ENCODE data around the gene C5orf15. TPM values are rescaled to one million over a fixed set of nuclear protein-coding genes. Genes with fewer than 3 reads are reported as not detected.

The C5orf15 gene
- total and polyA plus RNA-seq, 4 donors, result 21.2 to 32.4 (median 28.7) TPM

DNA sequence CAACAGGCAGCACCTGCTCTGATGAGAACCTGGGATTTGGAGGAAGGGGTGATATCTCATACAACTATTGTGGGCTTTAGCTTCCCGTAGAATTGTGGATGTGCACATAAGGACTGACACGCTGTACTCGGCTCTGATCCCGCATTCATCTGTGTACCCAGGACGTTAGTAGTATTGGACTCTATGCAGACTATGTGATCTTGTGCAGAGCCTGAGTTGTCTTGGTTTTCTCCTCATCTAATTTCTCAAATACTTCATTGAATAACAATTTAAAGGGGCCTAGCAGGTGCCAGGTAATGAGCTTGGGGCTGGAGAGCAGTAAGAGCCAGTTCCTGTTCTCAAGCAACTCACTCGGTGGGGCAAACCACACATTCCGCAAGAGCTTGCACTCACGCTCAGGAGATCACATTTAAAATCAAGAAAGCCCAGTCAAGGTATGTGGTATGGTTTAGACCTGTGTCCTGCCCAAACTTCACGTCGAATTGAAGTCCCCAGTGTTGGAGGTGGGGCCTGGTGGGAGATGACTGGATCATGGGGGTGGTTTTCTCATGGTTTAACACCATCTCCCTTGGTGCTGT, 14.8 kb downstream of the C5orf15 start (continued):
- TF ChIP-seq GABPA (IDR thresholded peaks at IDR 0.05 in 1 of 2, conservative IDR thresholded peaks at IDR 0.05 in 1 of 2) (no peak), HNF4A (conservative IDR thresholded peaks at IDR 0.05) (no peak), SP1 (IDR thresholded peaks at IDR 0.05) (peak; percentile 1), NR2F2 (IDR thresholded peaks at IDR 0.05) (peak; percentile 61)

DNA sequence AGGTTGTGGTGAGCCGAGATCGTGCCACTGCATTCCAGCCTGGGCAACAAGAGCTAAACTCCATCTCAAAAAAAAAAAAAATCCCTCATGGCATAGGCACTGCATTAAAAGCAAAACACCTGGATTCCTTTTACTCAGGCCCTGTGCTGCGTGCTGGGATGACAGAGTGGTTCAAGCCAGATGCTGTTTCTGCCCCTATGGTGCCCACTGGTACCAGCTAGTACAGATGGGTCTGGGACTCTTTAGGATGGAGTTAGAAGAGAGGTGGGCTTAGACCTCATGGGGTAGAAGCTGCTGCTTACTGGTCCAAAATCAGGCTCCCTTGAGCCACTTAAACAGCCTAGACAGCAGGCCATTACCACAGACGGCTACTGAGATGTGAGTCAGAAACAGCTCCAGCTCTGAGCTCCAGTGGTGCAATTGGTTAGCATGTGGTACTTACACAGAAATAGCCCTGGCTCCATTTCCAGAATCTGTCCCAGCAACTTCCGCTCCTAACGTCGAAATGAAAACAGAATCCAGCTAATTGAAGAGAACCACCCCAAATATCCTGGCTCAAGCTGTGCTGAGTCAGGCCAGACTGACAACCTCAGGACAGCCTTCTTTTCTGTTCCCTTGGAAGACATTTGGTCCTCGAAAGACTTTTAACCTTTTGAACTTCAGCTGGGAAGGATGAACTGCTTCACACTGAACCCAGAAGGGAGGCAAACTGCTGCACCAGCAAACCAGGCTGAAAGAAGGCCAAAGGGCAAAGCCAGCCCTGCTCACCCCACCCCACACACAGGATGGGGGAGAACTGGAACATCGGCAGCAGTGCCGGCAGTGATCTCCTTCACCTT, 15.5 kb downstream of the C5orf15 start:
- 49% methylated on average over 10 of the region's 10 CpGs for WGBS
- DNase-seq (ENCODE audit: low spot score), result no peak
- H3K36me3 ChIP-seq (ENCODE audit: control insufficient read depth in 4 of 4, insufficient read depth in 3 of 4, low read depth in 1 of 4, low read length in 3 of 4), result peaks cover 0 to 4% (median under 1%) of the 10 kb centered on the region in 4 donors
- no peaks in the 10 kb centered on the region for H3K9me3 ChIP-seq (ENCODE audit: control insufficient read depth in 4 of 4, low read length in 3 of 4)
- TF ChIP-seq, protein P1, sequence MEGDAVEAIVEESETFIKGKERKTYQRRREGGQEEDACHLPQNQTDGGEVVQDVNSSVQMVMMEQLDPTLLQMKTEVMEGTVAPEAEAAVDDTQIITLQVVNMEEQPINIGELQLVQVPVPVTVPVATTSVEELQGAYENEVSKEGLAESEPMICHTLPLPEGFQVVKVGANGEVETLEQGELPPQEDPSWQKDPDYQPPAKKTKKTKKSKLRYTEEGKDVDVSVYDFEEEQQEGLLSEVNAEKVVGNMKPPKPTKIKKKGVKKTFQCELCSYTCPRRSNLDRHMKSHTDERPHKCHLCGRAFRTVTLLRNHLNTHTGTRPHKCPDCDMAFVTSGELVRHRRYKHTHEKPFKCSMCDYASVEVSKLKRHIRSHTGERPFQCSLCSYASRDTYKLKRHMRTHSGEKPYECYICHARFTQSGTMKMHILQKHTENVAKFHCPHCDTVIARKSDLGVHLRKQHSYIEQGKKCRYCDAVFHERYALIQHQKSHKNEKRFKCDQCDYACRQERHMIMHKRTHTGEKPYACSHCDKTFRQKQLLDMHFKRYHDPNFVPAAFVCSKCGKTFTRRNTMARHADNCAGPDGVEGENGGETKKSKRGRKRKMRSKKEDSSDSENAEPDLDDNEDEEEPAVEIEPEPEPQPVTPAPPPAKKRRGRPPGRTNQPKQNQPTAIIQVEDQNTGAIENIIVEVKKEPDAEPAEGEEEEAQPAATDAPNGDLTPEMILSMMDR (IDR thresholded peaks at IDR 0.05; ENCODE audit: low read depth, low read length, missing input control), result no peak
- peak; percentile 98 to 99 for TF ChIP-seq RXRA (IDR thresholded peaks at IDR 0.05)
- TF ChIP-seq HNF4A (conservative IDR thresholded peaks at IDR 0.05), result peak; percentile 43 to 68
- TF ChIP-seq JUND (IDR thresholded peaks at IDR 0.05), result peak; percentile 59 to 80
- peak; percentile 92 for TF ChIP-seq SP1 (IDR thresholded peaks at IDR 0.05)
- peak; percentile 100 for TF ChIP-seq NR2F2 (IDR thresholded peaks at IDR 0.05)
- TF ChIP-seq, protein P2, sequence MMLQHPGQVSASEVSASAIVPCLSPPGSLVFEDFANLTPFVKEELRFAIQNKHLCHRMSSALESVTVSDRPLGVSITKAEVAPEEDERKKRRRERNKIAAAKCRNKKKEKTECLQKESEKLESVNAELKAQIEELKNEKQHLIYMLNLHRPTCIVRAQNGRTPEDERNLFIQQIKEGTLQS (IDR thresholded peaks at IDR 0.05), result peak; percentile 37
- TF ChIP-seq HNF4G (IDR thresholded peaks at IDR 0.05), result no peak
- TF ChIP-seq, protein P3, sequence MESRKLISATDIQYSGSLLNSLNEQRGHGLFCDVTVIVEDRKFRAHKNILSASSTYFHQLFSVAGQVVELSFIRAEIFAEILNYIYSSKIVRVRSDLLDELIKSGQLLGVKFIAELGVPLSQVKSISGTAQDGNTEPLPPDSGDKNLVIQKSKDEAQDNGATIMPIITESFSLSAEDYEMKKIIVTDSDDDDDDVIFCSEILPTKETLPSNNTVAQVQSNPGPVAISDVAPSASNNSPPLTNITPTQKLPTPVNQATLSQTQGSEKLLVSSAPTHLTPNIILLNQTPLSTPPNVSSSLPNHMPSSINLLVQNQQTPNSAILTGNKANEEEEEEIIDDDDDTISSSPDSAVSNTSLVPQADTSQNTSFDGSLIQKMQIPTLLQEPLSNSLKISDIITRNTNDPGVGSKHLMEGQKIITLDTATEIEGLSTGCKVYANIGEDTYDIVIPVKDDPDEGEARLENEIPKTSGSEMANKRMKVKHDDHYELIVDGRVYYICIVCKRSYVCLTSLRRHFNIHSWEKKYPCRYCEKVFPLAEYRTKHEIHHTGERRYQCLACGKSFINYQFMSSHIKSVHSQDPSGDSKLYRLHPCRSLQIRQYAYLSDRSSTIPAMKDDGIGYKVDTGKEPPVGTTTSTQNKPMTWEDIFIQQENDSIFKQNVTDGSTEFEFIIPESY (IDR thresholded peaks at IDR 0.05), result peak; percentile 28
- peak; percentile 44 to 54 for TF ChIP-seq RAD21 (IDR thresholded peaks at IDR 0.05)
- peak in 1 of 2 donors; percentile 49 for TF ChIP-seq EGR1 (IDR thresholded peaks at IDR 0.05; ENCODE audit: low read depth in 2 of 2)
- peak; percentile 82 for TF ChIP-seq YY1 (IDR thresholded peaks at IDR 0.05)
- TF ChIP-seq, protein P4, sequence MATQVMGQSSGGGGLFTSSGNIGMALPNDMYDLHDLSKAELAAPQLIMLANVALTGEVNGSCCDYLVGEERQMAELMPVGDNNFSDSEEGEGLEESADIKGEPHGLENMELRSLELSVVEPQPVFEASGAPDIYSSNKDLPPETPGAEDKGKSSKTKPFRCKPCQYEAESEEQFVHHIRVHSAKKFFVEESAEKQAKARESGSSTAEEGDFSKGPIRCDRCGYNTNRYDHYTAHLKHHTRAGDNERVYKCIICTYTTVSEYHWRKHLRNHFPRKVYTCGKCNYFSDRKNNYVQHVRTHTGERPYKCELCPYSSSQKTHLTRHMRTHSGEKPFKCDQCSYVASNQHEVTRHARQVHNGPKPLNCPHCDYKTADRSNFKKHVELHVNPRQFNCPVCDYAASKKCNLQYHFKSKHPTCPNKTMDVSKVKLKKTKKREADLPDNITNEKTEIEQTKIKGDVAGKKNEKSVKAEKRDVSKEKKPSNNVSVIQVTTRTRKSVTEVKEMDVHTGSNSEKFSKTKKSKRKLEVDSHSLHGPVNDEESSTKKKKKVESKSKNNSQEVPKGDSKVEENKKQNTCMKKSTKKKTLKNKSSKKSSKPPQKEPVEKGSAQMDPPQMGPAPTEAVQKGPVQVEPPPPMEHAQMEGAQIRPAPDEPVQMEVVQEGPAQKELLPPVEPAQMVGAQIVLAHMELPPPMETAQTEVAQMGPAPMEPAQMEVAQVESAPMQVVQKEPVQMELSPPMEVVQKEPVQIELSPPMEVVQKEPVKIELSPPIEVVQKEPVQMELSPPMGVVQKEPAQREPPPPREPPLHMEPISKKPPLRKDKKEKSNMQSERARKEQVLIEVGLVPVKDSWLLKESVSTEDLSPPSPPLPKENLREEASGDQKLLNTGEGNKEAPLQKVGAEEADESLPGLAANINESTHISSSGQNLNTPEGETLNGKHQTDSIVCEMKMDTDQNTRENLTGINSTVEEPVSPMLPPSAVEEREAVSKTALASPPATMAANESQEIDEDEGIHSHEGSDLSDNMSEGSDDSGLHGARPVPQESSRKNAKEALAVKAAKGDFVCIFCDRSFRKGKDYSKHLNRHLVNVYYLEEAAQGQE (IDR thresholded peaks at IDR 0.05), result peak; percentile 72
- peak; percentile 31 to 69 for TF ChIP-seq GABPA (IDR thresholded peaks at IDR 0.05 in 1 of 2, conservative IDR thresholded peaks at IDR 0.05 in 1 of 2)
- peak; percentile 22 for TF ChIP-seq FOXA1 (IDR thresholded peaks at IDR 0.05)
- TF ChIP-seq, protein P5, sequence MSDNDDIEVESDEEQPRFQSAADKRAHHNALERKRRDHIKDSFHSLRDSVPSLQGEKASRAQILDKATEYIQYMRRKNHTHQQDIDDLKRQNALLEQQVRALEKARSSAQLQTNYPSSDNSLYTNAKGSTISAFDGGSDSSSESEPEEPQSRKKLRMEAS (IDR thresholded peaks at IDR 0.05), result peak; percentile 68
- TF ChIP-seq TAF1 (conservative IDR thresholded peaks at IDR 0.05), result no peak
- TF ChIP-seq FOXA2 (IDR thresholded peaks at IDR 0.05), result no peak
- H3K4me3 ChIP-seq (ENCODE audit: low read depth in 1 of 3, low read length in 3 of 3), result peak overlapping the region in 1 of 3 donors; percentile 29
- peaks cover 0 to 18% (median 12%) of the 10 kb centered on the region in 4 donors for H3K4me1 ChIP-seq (ENCODE audit: control insufficient read depth in 4 of 4, insufficient read depth in 4 of 4, low read length in 3 of 4)
- H3K27me3 ChIP-seq (ENCODE audit: control insufficient read depth in 4 of 4, insufficient read depth in 4 of 4, low read length in 3 of 4), result no peaks in the 10 kb centered on the region
- peak overlapping the region; percentile 62 to 73 for H3K27ac ChIP-seq (ENCODE audit: low read depth in 1 of 2, low read length in 2 of 2)
- H3K9ac ChIP-seq (ENCODE audit: low read depth in 1 of 2, low read length in 2 of 2), result peak overlapping the region in 1 of 2 donors; percentile 9
